ENCODE measurements around the gene CAGE1.

CAGE1 gene

DNA sequence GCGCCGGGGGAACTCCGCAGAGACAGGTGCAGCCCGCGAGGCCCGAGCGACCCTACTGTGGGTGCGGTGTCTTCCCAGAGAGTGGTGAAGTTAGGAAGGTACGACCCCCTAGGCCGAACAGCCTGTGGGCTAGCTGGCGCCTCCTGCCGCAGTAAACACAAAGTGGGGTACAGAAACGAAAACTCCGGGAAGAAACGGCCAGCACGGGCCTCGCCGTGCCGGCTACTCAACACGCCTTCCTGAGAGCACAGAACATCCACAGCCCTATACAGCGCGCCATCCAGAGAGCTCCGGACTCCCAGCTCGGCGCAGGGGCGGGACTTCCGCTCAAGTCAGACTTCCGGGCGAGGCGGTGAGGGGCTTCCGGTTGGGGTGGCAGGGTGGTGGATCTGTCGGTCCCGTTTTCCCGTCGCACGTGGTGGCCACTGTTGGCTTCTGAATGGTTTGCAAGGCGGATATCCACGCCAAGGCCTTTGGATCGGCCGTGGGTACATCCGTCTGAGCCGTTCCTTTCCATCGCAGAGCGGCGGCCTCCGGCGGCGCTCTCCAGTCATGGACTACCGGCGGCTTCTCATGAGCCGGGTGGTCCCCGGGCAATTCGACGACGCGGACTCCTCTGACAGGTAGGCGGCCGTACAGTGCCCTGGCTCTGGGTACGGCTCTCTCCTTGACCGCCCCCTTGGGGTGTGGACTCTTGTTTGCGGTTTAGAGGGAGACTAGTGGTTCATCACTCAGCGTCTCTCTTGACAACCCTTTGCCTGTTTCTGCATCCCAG is at the start of gene CAGE1, which contains the start of gene RIOK1:
TSS of gene CAGE1 (minus strand) at position 292 of the 775 bp plus-strand sequence. CDS start 2,569 bp downstream, outside the sequence.
TSS of gene RIOK1 (plus strand) at position 358 of the 775 bp plus-strand sequence. CDS start at position 553, 195 bp downstream.
- Histone ChIP-seq H3K4me1 (peaks cover 10% of the 10 kb centered on the region), H3K36me3 (ENCODE audit: control insufficient read depth, insufficient read depth, low read length) (no peaks in the 10 kb centered on the region), H2AFZ (peak within 1 kb of the TSS; percentile 85), H3K79me2 (peaks cover 5% of the 10 kb centered on the region), H3K4me3 (ENCODE audit: low read depth, low read length) (peak within 1 kb of the TSS; percentile 83), H3K9ac (peak within 1 kb of the TSS; percentile 58), H3K27ac (peak within 1 kb of the TSS; percentile 91), H3K27me3 (ENCODE audit: control insufficient read depth, insufficient read depth, low read length) (no peaks in the 10 kb centered on the region), H3K4me2 (ENCODE audit: low read length) (peak within 1 kb of the TSS; percentile 84), H3K9me3 (ENCODE audit: control insufficient read depth, low read length) (no peaks in the 10 kb centered on the region)
- TF ChIP-seq CTCF (IDR thresholded peaks at IDR 0.05): no peak

DNA sequence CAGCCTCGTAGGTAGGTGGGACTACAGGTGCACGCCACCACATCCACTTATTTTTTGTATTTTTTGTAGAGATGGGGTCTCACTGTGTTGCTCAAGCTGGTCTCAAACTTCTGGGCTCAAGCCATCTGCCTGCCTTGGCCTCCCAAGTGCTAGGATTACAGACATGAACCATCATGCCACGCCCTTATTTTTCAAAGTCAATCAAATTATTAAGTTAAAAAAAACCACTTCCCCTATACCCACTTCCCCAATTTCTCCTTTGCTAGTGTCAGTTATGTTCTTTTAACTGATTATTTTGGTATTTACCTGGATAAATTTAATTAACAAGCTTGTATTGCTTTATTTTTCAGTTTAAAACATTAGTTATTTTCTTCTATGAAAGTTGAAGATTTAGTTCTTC is 49.7 kb upstream of the CAGE1 start:
- H3K4me2 ChIP-seq (ENCODE audit: low read length): no peak overlapping the region
- no peak overlapping the region for H3K27ac ChIP-seq
- no peaks in the 10 kb centered on the region for H3K9me3 ChIP-seq (ENCODE audit: control insufficient read depth, low read length)
- H3K9ac ChIP-seq: no peak overlapping the region
- no peak overlapping the region for H3K4me3 ChIP-seq (ENCODE audit: low read depth, low read length)
- no peaks in the 10 kb centered on the region for H3K36me3 ChIP-seq (ENCODE audit: control insufficient read depth, insufficient read depth, low read length)
- no peak for TF ChIP-seq CTCF (IDR thresholded peaks at IDR 0.05)
- no peak overlapping the region for H2AFZ ChIP-seq
- H3K27me3 ChIP-seq (ENCODE audit: control insufficient read depth, insufficient read depth, low read length): no peaks in the 10 kb centered on the region
- H3K79me2 ChIP-seq: no peaks in the 10 kb centered on the region
- no peaks in the 10 kb centered on the region for H3K4me1 ChIP-seq

GRCh38 chr6:7438011-7438410 is 48.5 kb upstream of the CAGE1 start:
- Histone ChIP-seq H3K4me3 (ENCODE audit: low read depth, low read length) (no peak overlapping the region), H3K4me1 (peaks cover 4% of the 10 kb centered on the region), H3K79me2 (no peaks in the 10 kb centered on the region), H3K27me3 (ENCODE audit: control insufficient read depth, insufficient read depth, low read length) (no peaks in the 10 kb centered on the region), H2AFZ (no peak overlapping the region), H3K9me3 (ENCODE audit: control insufficient read depth, low read length) (no peaks in the 10 kb centered on the region), H3K4me2 (ENCODE audit: low read length) (no peak overlapping the region), H3K36me3 (ENCODE audit: control insufficient read depth, insufficient read depth, low read length) (no peaks in the 10 kb centered on the region), H3K27ac (no peak overlapping the region), H3K9ac (no peak overlapping the region)
- TF ChIP-seq CTCF (IDR thresholded peaks at IDR 0.05): no peak

- no peaks in the 10 kb centered on the region for H3K27me3 ChIP-seq (ENCODE audit: control insufficient read depth, insufficient read depth, low read length)
- no peaks in the 10 kb centered on the region for H3K79me2 ChIP-seq
- H3K4me2 ChIP-seq (ENCODE audit: low read length): no peak overlapping the region
- no peaks in the 10 kb centered on the region for H3K36me3 ChIP-seq (ENCODE audit: control insufficient read depth, insufficient read depth, low read length)
- no peak overlapping the region for H3K27ac ChIP-seq
- H3K4me1 ChIP-seq: peaks cover 16% of the 10 kb centered on the region
- no peak overlapping the region for H3K9ac ChIP-seq
- H3K4me3 ChIP-seq (ENCODE audit: low read depth, low read length): no peak overlapping the region
- H3K9me3 ChIP-seq (ENCODE audit: control insufficient read depth, low read length): no peaks in the 10 kb centered on the region
- no peak overlapping the region for H2AFZ ChIP-seq
- TF ChIP-seq CTCF (IDR thresholded peaks at IDR 0.05): no peak
Measured at GRCh38 chr6:7434672-7435071, 45.1 kb upstream of the CAGE1 start.
